Neural crest cell (in vitro differentiated cells): ENCODE measurements around the gene ZFYVE28. TPM values are rescaled to one million over a fixed set of nuclear protein-coding genes. Genes with fewer than 3 reads are reported as not detected.

ENCODE experiments used
- DNase-seq: peaks from one replicate; pipeline ENCODE4 v3.0.0; 2021; ENCODE audit warnings: low read depth, mixed read lengths, low spot score
- H3K27ac Mint-ChIP-seq: one replicate; pipeline ENCODE4 v1.8.0; 2021; ENCODE audit warnings: mild to moderate bottlenecking, mixed read lengths; ENCODE audit not compliant: unreplicated experiment
- H3K27me3 Mint-ChIP-seq: 2 replicates; pipeline ENCODE4 v1.8.0; 2021; ENCODE audit warnings: low read depth, mild to moderate bottlenecking, mixed read lengths
- H3K36me3 Mint-ChIP-seq: 2 replicates; pipeline ENCODE4 v1.8.0; 2021; ENCODE audit warnings: low read depth, mild to moderate bottlenecking, mixed read lengths
- H3K4me1 Mint-ChIP-seq: 2 replicates; pipeline ENCODE4 v1.8.0; 2021; ENCODE audit warnings: mixed read lengths
- H3K4me3 Mint-ChIP-seq: one replicate; pipeline ENCODE4 v1.8.0; 2021; ENCODE audit warnings: mild to moderate bottlenecking, mixed read lengths
- H3K9me3 Mint-ChIP-seq: 2 replicates; pipeline ENCODE4 v1.8.0; 2021; ENCODE audit warnings: mixed read lengths
- CTCF ChIP-seq: fragments of 200-600 bp; sonication (generic); conservative IDR thresholded peaks from 2 replicates; pipeline ENCODE4 v1.5.0; 2021; ENCODE audit warnings: antibody characterized with exemption, mild to moderate bottlenecking
- total RNA-seq: library from RNA; stranded (reverse); gene quantifications from 2 replicates; pipeline ENCODE4 v1.2.1, GENCODE V29; 2021

Gene ZFYVE28
- total RNA-seq, 1 donor from 2014 or later = 1.4 TPM

- no peak for DNase-seq
- Mint-ChIP-seq H3K27ac (no peak overlapping the region), H3K36me3 (no peaks in the 10 kb centered on the region), H3K27me3 (no peaks in the 10 kb centered on the region), H3K9me3 (no peaks in the 10 kb centered on the region), H3K4me3 (no peak overlapping the region), H3K4me1 (no peaks in the 10 kb centered on the region)
- no peak for TF ChIP-seq CTCF
Measured at GRCh38 chr4:2451821-2452785, 33.7 kb upstream of the ZFYVE28 start.

GRCh38 chr4:2451036-2451520, 32.6 kb upstream of the ZFYVE28 start:
- Mint-ChIP-seq H3K36me3 (no peaks in the 10 kb centered on the region), H3K27ac (no peak overlapping the region), H3K27me3 (no peaks in the 10 kb centered on the region), H3K4me1 (no peaks in the 10 kb centered on the region), H3K9me3 (no peaks in the 10 kb centered on the region), H3K4me3 (no peak overlapping the region)
- DNase-seq = no peak
- TF ChIP-seq CTCF = no peak

- TF ChIP-seq CTCF = no peak
- Mint-ChIP-seq H3K27me3 (no peaks in the 10 kb centered on the region), H3K36me3 (no peaks in the 10 kb centered on the region), H3K4me3 (no peak overlapping the region), H3K27ac (no peak overlapping the region), H3K9me3 (no peaks in the 10 kb centered on the region), H3K4me1 (no peaks in the 10 kb centered on the region)
- DNase-seq = no peak
Measured at GRCh38 chr4:2450394-2451035, 32.1 kb upstream of the ZFYVE28 start.

GRCh38 chr4:2449511-2450392, 31.3 kb upstream of the ZFYVE28 start:
- TF ChIP-seq CTCF = no peak
- Mint-ChIP-seq H3K27ac (no peak overlapping the region), H3K9me3 (no peaks in the 10 kb centered on the region), H3K27me3 (no peaks in the 10 kb centered on the region), H3K36me3 (no peaks in the 10 kb centered on the region), H3K4me1 (no peaks in the 10 kb centered on the region), H3K4me3 (no peak overlapping the region)
- no peak for DNase-seq

- no peak for DNase-seq
- H3K4me3 Mint-ChIP-seq = no peak overlapping the region
- no peaks in the 10 kb centered on the region for H3K9me3 Mint-ChIP-seq
- no peaks in the 10 kb centered on the region for H3K36me3 Mint-ChIP-seq
- no peaks in the 10 kb centered on the region for H3K27me3 Mint-ChIP-seq
- no peak overlapping the region for H3K27ac Mint-ChIP-seq
- H3K4me1 Mint-ChIP-seq = no peaks in the 10 kb centered on the region
- no peak for TF ChIP-seq CTCF
Measured at GRCh38 chr4:2449051-2449450, 30.6 kb upstream of the ZFYVE28 start.
